Raji (cell line): Measurements from ENCODE around the gene HPCAL1.

ENCODE experiments used
- POLR2A ChIP-seq: IDR thresholded peaks from 2 replicates; pipeline ENCODE4 v1.6.1; 2011; ENCODE audit warnings: low read depth, low read length, control low read depth; ENCODE audit not compliant: insufficient read depth

The HPCAL1 gene

GRCh38 chr2:10369269-10370255, 66.9 kb downstream of the HPCAL1 start:
- TF ChIP-seq POLR2A = no peak

- no peak for TF ChIP-seq POLR2A
Observed at GRCh38 chr2:10370390-10370789, 67.7 kb downstream of the HPCAL1 start.

GRCh38 chr2:10370895-10371294, 68.2 kb downstream of the HPCAL1 start:
- no peak for TF ChIP-seq POLR2A

GRCh38 chr2:10371441-10372196, 68.9 kb downstream of the HPCAL1 start:
- TF ChIP-seq POLR2A = no peak

- TF ChIP-seq POLR2A = no peak
Observed at GRCh38 chr2:10372203-10372861, 69.6 kb downstream of the HPCAL1 start.

GRCh38 chr2:10372862-10373240, 70.1 kb downstream of the HPCAL1 start:
- no peak for TF ChIP-seq POLR2A

- no peak for TF ChIP-seq POLR2A
Observed at GRCh38 chr2:10373931-10374330, 71.2 kb downstream of the HPCAL1 start.

- TF ChIP-seq POLR2A = no peak
Observed at GRCh38 chr2:10374362-10374943, 71.7 kb downstream of the HPCAL1 start.

GRCh38 chr2:10375570-10376281, 73.0 kb downstream of the HPCAL1 start:
- no peak for TF ChIP-seq POLR2A

- TF ChIP-seq POLR2A = no peak
Observed at GRCh38 chr2:10377052-10377746, 74.5 kb downstream of the HPCAL1 start.

GRCh38 chr2:10377747-10378085, 75.0 kb downstream of the HPCAL1 start:
- no peak for TF ChIP-seq POLR2A

GRCh38 chr2:10378189-10378588, 75.5 kb downstream of the HPCAL1 start:
- no peak for TF ChIP-seq POLR2A

GRCh38 chr2:10380048-10380926, 77.6 kb downstream of the HPCAL1 start:
- TF ChIP-seq POLR2A = no peak
